Germinal center (tissue), 1 donor: ENCODE results near the gene NHSL1.
A peak's percentile ranks its signal among the peaks of the same experiment; 100 is the strongest.
"Not testable (repeated sequence)": the region's sequence is repeated elsewhere in the genome, so short reads cannot be mapped to it uniquely, and the experiment has no call there.

ENCODE experiments used
- DNase-seq: peaks from one replicate; pipeline ENCODE4 v3.0.0; 2012; ENCODE audit warnings: mixed read lengths, low spot score

The NHSL1 gene

GRCh38 chr6:138425256-138425655 lies 74.0 kb downstream of the NHSL1 start:
- not testable (repeated sequence) for DNase-seq

GRCh38 chr6:138424004-138424904 lies 75.0 kb downstream of the NHSL1 start:
- DNase-seq: no peak

GRCh38 chr6:138422861-138423260 lies 76.4 kb downstream of the NHSL1 start:
- no peak for DNase-seq

GRCh38 chr6:138421608-138422007 lies 77.7 kb downstream of the NHSL1 start:
- DNase-seq: no peak

GRCh38 chr6:138421089-138421488 lies 78.2 kb downstream of the NHSL1 start:
- DNase-seq: no peak

- no peak for DNase-seq
Measured at GRCh38 chr6:138420356-138420755, 78.9 kb downstream of the NHSL1 start.

GRCh38 chr6:138419766-138420165 lies 79.5 kb downstream of the NHSL1 start:
- no peak for DNase-seq

GRCh38 chr6:138418118-138418742 lies 81.1 kb downstream of the NHSL1 start:
- DNase-seq: no peak

GRCh38 chr6:138417493-138418117 lies 81.7 kb downstream of the NHSL1 start:
- DNase-seq: no peak

GRCh38 chr6:138416206-138416605 lies 83.1 kb downstream of the NHSL1 start:
- DNase-seq: no peak

GRCh38 chr6:138415125-138415524 lies 84.2 kb downstream of the NHSL1 start:
- DNase-seq: no peak

- DNase-seq: no peak
Measured at GRCh38 chr6:138410972-138411880, 88.1 kb downstream of the NHSL1 start.

- DNase-seq: no peak
Measured at GRCh38 chr6:138410048-138410735, 89.1 kb downstream of the NHSL1 start.

- DNase-seq: no peak
Measured at GRCh38 chr6:138406443-138406842, 92.9 kb downstream of the NHSL1 start.

GRCh38 chr6:138405816-138406413 lies 93.4 kb downstream of the NHSL1 start:
- DNase-seq: no peak

- peak; percentile 55 for DNase-seq
Measured at GRCh38 chr6:138404666-138405337, 94.5 kb downstream of the NHSL1 start.

GRCh38 chr6:138403801-138404665 lies 95.3 kb downstream of the NHSL1 start, which contains the start of gene HEBP2:
HEBP2 (plus strand) TSS chr6:138404223; CDS start chr6:138404496, 273 bp downstream.
- peak; percentile 91 for DNase-seq

- DNase-seq: peak; percentile 43
Measured at GRCh38 chr6:138403324-138403800, 95.9 kb downstream of the NHSL1 start.

- DNase-seq: no peak
Measured at GRCh38 chr6:138402838-138403187, 96.5 kb downstream of the NHSL1 start.
